Measurements from ENCODE around the gene CXCL9. TPM values are rescaled to one million over a fixed set of nuclear protein-coding genes. Genes with fewer than 3 reads are reported as not detected.

The CXCL9 gene
- polyA plus RNA-seq, 1 experiment: not detected

GRCh38 chr4:76028350-76028765 lies 21.0 kb upstream of the CXCL9 start:
- peak overlapping the region; percentile 44 for H3K4me3 ChIP-seq (ENCODE audit: low read depth, low read length)
- no peaks in the 10 kb centered on the region for H3K9me3 ChIP-seq (ENCODE audit: control insufficient read depth, insufficient read depth, low read length)
- no peak for DNase-seq (ENCODE audit: low read depth, low spot score)
- CTCF ChIA-PET: no interaction called here
- no peaks in the 10 kb centered on the region for H3K27me3 ChIP-seq (ENCODE audit: control insufficient read depth, insufficient read depth, low read length)
- POLR2A ChIA-PET: interaction anchor here (0.7 kb wide), 1 partner anchor 11 kb away, joined by 3 read pairs; no protein-coding TSS in a partner anchor
- no peak for TF ChIP-seq CTCF (IDR thresholded peaks at IDR 0.05; ENCODE audit: low read depth, low read length)
- H3K27ac ChIP-seq (ENCODE audit: low read depth, low read length): no peak overlapping the region

- Histone ChIP-seq H3K27ac (ENCODE audit: low read depth, low read length) (no peak overlapping the region), H3K4me3 (ENCODE audit: low read depth, low read length) (no peak overlapping the region)
- no peak for TF ChIP-seq CTCF (IDR thresholded peaks at IDR 0.05; ENCODE audit: low read depth, low read length)
These were observed 16.8 kb upstream of the CXCL9 start for GRCh38 chr4:76024065-76024464.

GRCh38 chr4:76023389-76023788 lies 16.1 kb upstream of the CXCL9 start, which contains the start of gene CXCL10:
Gene CXCL10 (minus strand): TSS chr4:76023497. CDS start chr4:76023431, 66 bp downstream.
- no peak for TF ChIP-seq CTCF (IDR thresholded peaks at IDR 0.05; ENCODE audit: low read depth, low read length)
- Histone ChIP-seq H3K4me3 (ENCODE audit: low read depth, low read length) (no peak within 1 kb of the TSS), H3K27me3 (ENCODE audit: control insufficient read depth, insufficient read depth, low read length) (peaks cover 3% of the 10 kb centered on the region), H3K27ac (ENCODE audit: low read depth, low read length) (no peak within 1 kb of the TSS), H3K9me3 (ENCODE audit: control insufficient read depth, insufficient read depth, low read length) (no peaks in the 10 kb centered on the region)
- DNase-seq (ENCODE audit: low read depth, low spot score): no peak
- CTCF ChIA-PET: interaction anchor here (0.6 kb wide), 1 partner anchor 39 kb away, joined by 7 read pairs; no protein-coding TSS in a partner anchor
- POLR2A ChIA-PET: no interaction called here

More at GRCh38 chr4:76024065-76024464, 16.8 kb upstream of the CXCL9 start:
- no peak for DNase-seq (ENCODE audit: low read depth, low spot score)
- ChIA-PET POLR2A (no interaction called here), CTCF (interaction anchor here (0.6 to 1.1 kb wide), 3 partner anchors 38 to 480 kb away, joined by 3 to 7 read pairs (median 3); no protein-coding TSS in a partner anchor)
- H3K9me3 ChIP-seq (ENCODE audit: control insufficient read depth, insufficient read depth, low read length): no peaks in the 10 kb centered on the region
- peaks cover 3% of the 10 kb centered on the region for H3K27me3 ChIP-seq (ENCODE audit: control insufficient read depth, insufficient read depth, low read length)

GRCh38 chr4:76022677-76023076 lies 15.4 kb upstream of the CXCL9 start:
- ChIA-PET POLR2A (no interaction called here), CTCF (no interaction called here)
- peaks cover 3% of the 10 kb centered on the region for H3K27me3 ChIP-seq (ENCODE audit: control insufficient read depth, insufficient read depth, low read length)
- H3K4me3 ChIP-seq (ENCODE audit: low read depth, low read length): no peak overlapping the region
- TF ChIP-seq CTCF (IDR thresholded peaks at IDR 0.05; ENCODE audit: low read depth, low read length): no peak
- no peaks in the 10 kb centered on the region for H3K9me3 ChIP-seq (ENCODE audit: control insufficient read depth, insufficient read depth, low read length)
- no peak for DNase-seq (ENCODE audit: low read depth, low spot score)
- H3K27ac ChIP-seq (ENCODE audit: low read depth, low read length): no peak overlapping the region

- no peak overlapping the region for H3K4me3 ChIP-seq (ENCODE audit: low read depth, low read length)
- ChIA-PET POLR2A (no interaction called here), CTCF (interaction anchor here (1.7 kb wide), 1 partner anchor 26 kb away, joined by 5 read pairs; no protein-coding TSS in a partner anchor)
- DNase-seq (ENCODE audit: low read depth, low spot score): no peak
- no peaks in the 10 kb centered on the region for H3K9me3 ChIP-seq (ENCODE audit: control insufficient read depth, insufficient read depth, low read length)
- no peak for TF ChIP-seq CTCF (IDR thresholded peaks at IDR 0.05; ENCODE audit: low read depth, low read length)
- peaks cover 3% of the 10 kb centered on the region for H3K27me3 ChIP-seq (ENCODE audit: control insufficient read depth, insufficient read depth, low read length)
- H3K27ac ChIP-seq (ENCODE audit: low read depth, low read length): no peak overlapping the region
These were observed 14.7 kb upstream of the CXCL9 start for GRCh38 chr4:76022031-76022430.
